ENCODE data around the gene LANCL2.
A peak's percentile ranks its signal among the peaks of the same experiment; 100 is the strongest.
"Not testable (repeated sequence)": the region's sequence is repeated elsewhere in the genome, so short reads cannot be mapped to it uniquely, and the experiment has no call there.

LANCL2 gene

DNA sequence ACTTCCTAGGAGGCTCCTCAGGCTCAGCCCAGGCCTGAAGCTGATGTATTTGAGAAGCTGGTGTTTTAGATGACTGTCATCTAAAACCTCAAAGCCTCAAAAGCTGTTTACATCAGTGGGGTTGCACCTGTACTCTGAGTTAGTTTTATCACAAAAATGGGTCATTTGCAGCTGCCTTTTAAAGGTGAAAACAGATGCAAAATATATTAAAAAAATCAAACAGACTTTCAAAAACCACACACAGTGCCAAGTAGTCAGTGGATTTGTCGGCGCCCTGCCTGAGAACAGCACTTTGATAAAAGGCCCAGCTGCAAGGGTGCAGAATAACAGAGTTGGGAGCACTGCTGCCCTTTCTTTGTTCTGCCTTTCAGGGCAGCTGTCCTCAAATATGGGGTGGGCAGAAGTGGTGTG lies 104.1 kb downstream of the LANCL2 start:
- peak in 12 of 51 donors; percentile 12 to 38 (median 26) for DNase-seq

GRCh38 chr7:55469721-55470120 lies 104.6 kb downstream of the LANCL2 start:
- DNase-seq, result no peak

GRCh38 chr7:55470261-55470660 lies 105.1 kb downstream of the LANCL2 start:
- DNase-seq, result no peak

DNA sequence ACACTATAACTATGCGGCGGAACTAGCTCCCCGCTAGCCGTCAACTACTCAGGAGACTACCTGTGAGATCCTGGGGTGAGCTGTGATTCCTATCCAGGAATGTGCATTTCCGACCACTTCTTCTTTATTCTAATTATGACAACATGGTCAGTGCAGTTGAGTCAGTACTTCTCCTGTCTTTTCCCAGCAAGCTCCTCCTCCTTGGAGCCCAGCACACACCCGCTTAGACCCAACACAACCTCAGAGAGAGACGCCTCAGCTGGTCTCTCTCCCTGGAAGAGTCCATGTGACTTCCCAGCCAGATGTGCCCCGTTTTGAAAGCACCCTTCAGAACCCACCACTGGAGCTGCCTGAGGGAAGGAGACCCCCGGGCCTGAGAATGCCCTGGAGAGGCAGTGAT lies 106.5 kb downstream of the LANCL2 start:
- DNase-seq, result not testable (repeated sequence)

- not testable (repeated sequence) for DNase-seq
Observed at GRCh38 chr7:55472406-55472805, 107.3 kb downstream of the LANCL2 start.

GRCh38 chr7:55472928-55473725 lies 108.0 kb downstream of the LANCL2 start:
- no peak for DNase-seq

GRCh38 chr7:55473932-55474331 lies 108.8 kb downstream of the LANCL2 start:
- DNase-seq, result no peak

- no peak for DNase-seq
Observed at GRCh38 chr7:55474944-55475854, 110.1 kb downstream of the LANCL2 start.

- peak in 30 of 51 donors; percentile 7 to 67 (median 38) for DNase-seq
Observed at GRCh38 chr7:55475855-55476803, 111.0 kb downstream of the LANCL2 start.

DNA sequence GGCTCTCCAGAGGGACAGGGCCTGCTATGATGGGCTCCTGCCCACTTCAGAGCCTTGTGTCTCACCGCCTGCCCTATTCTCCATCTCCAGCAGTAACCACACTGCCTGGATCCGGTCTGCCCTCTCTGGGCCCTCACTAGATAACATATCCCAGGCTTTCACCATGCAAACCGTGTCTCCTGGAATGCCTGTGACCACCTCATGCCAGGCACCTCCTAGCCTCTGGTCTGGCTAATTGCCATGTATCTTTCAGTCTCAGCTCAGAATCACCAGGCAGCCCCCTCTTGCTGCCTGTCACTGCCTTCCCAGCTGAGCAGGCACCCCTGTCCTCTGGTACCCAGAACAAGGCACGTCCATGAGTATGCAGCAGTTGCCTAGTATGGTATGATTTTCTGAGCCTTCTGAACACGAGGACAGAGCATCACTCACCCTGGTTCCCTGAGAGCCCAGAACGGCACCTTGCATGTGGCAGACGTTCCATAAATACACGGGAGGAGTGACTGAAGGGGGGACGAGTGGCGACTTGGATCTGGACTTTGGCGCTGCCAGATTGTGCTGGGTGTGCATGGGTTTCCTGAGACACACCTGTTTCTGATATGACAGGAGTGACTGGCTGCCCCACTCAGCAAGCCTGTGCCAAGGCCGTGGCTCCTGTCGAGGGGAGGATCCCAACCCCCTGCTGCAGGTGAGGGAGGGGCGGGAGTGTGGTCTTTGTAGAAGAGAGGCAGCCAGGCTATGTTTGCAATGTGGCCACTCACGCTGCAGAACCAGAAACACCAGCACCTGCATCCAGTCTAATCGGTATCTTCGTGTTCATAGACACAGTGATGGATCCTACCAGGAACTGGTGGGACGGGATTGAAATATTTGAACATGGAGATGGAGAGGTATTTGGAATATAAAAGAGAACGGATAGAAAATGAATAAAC lies 112.0 kb downstream of the LANCL2 start:
- no peak for DNase-seq

DNA sequence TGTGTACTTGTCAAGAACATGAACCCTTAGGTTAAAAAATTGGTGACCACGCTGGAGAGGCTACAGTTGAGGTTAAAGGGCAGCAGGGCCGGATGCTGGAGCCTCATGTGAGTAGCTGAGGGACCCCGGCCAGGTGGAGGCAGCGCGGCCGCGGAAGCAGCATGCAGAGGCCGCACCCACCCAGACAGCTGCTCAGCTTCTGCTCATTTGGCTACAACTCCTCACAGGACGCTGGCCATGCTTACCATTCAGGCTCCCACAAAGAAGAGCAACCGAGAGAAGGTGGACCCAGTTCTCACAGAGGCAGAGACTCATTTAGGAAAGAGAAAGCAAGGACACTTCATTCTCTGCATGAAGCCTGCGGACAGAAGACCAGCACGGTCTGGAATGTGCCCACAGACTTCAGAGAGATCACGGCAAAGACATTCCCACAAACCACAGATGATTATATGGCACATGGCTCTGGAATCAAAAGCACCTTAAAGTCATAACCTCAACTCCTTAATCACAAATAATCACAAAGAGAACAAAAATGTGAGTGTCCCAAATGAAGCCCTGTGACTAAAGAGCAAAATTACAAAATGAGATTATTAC lies 112.7 kb downstream of the LANCL2 start:
- DNase-seq, result no peak

- DNase-seq, result no peak
Observed at GRCh38 chr7:55478700-55479099, 113.6 kb downstream of the LANCL2 start.

DNA sequence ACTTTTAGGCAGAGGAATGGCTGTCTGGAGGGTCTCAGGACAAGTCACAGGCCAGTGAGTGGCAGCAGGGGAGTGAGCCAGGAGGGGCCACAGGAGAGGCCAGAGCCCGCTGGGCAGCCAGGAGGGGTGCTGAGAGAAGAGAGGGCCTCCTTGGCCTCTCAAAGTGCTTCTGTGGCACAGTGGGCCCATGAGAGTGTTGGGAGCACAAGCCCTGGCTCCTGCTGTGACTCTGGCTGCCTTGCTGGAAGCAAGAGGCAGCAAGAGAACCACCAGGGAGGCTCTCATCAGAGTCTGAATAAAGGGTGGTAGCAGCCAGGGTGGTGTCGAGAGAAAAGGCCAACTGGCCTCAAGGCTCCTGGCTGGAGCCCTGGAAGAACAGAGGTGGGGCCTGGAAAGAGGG lies 116.0 kb downstream of the LANCL2 start:
- no peak for DNase-seq

DNA sequence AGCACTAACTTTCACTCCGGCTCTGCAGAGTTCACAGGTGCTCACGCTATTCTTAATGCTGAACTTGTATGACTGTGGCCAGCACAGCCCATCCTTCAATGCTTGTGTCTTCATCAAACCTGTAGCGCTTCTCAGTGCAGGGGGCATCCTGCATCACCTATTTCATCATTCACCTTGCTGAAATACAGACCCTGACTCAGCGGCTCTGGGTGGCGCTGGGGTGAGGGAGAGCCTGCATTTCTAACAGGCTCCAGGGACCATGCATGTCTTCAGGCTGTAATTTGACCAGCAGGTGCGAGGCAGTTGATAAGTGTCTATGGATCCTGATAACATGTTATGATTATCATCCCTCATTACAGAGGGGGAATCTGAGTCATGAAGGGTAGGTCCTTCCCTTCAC lies 117.9 kb downstream of the LANCL2 start:
- DNase-seq, result no peak
